Measurements from ENCODE around the gene RDH13.

The RDH13 gene

DNA sequence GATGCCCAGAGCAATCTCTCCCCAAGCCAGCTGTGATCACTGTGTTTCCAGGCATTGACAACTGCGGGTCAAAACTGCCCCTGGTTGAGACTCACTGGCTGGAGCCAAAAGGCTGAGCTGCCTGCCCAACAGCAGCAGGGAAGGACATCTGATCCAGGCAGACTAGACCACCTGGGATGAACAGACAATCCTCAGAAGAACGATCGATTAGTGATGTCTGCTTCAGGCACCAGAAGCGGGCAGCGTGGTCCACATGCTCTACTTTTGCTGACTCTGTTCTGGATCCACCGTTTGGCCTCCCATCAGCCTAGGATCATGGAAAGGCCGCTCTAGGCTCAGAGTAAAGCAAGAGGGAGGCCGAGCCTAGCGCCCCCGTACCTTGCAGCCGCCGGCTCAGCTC, 15.0 kb downstream of the RDH13 start:
- Histone ChIP-seq H3K27me3 (ENCODE audit: insufficient read depth, low read depth, severe bottlenecking) (no peaks in the 10 kb centered on the region), H3K36me3 (peaks cover 38% of the 10 kb centered on the region), H3K27ac (no peak overlapping the region), H3K9me3 (ENCODE audit: severe bottlenecking) (no peaks in the 10 kb centered on the region), H3K4me3 (ENCODE audit: low read depth, low read length) (no peak overlapping the region)
- TF ChIP-seq, protein P1, sequence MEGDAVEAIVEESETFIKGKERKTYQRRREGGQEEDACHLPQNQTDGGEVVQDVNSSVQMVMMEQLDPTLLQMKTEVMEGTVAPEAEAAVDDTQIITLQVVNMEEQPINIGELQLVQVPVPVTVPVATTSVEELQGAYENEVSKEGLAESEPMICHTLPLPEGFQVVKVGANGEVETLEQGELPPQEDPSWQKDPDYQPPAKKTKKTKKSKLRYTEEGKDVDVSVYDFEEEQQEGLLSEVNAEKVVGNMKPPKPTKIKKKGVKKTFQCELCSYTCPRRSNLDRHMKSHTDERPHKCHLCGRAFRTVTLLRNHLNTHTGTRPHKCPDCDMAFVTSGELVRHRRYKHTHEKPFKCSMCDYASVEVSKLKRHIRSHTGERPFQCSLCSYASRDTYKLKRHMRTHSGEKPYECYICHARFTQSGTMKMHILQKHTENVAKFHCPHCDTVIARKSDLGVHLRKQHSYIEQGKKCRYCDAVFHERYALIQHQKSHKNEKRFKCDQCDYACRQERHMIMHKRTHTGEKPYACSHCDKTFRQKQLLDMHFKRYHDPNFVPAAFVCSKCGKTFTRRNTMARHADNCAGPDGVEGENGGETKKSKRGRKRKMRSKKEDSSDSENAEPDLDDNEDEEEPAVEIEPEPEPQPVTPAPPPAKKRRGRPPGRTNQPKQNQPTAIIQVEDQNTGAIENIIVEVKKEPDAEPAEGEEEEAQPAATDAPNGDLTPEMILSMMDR (IDR thresholded peaks at IDR 0.05; ENCODE audit: low read depth, low read length) = no peak
- no peak for DNase-seq

DNA sequence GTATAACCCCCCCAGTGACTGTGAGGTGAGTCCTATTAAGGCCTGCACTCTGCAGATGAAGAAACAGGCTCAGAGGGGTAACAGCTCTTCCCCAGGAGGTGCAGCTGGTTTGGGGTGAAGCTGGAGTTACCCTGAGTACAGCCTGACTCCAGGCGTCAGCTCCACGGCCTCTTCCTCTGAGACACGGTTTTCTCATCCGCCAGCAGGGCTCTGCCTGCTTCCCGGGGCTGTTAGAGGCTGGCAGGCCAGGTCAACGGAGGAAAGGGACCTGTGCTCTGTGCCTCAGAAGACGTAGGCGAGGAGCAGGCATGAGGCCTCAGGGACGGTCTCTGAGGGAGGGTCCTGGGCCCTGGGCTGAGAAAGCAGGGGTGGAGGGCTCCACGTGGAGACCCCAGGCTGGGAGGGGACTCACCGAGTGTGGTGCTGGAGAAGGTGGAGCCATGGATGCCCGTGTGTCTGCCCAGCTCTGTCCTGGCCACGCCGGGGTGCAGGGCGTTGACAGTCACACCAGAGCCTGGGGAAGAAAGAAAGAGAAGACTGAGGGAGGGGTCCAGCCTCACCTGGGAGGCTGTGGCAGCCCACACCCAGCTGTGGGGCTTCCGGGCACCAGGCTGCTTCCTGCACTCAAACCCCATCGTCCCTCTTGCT, 15.8 kb downstream of the RDH13 start:
- Histone ChIP-seq H3K27ac (no peak overlapping the region), H3K4me3 (ENCODE audit: low read depth, low read length) (no peak overlapping the region), H3K9me3 (ENCODE audit: severe bottlenecking) (no peaks in the 10 kb centered on the region), H3K36me3 (peaks cover 38% of the 10 kb centered on the region), H3K27me3 (ENCODE audit: insufficient read depth, low read depth, severe bottlenecking) (no peaks in the 10 kb centered on the region)
- TF ChIP-seq, protein P1 (IDR thresholded peaks at IDR 0.05; ENCODE audit: low read depth, low read length) = no peak
- no peak for DNase-seq

GRCh38 chr19:55044771-55045716, 17.9 kb downstream of the RDH13 start:
- H3K27ac ChIP-seq = no peak overlapping the region
- peaks cover 38% of the 10 kb centered on the region for H3K36me3 ChIP-seq
- H3K4me3 ChIP-seq (ENCODE audit: low read depth, low read length) = no peak overlapping the region
- TF ChIP-seq, protein P1 (IDR thresholded peaks at IDR 0.05; ENCODE audit: low read depth, low read length) = no peak
- H3K27me3 ChIP-seq (ENCODE audit: insufficient read depth, low read depth, severe bottlenecking) = no peaks in the 10 kb centered on the region
- no peaks in the 10 kb centered on the region for H3K9me3 ChIP-seq (ENCODE audit: severe bottlenecking)
- no peak for DNase-seq

DNA sequence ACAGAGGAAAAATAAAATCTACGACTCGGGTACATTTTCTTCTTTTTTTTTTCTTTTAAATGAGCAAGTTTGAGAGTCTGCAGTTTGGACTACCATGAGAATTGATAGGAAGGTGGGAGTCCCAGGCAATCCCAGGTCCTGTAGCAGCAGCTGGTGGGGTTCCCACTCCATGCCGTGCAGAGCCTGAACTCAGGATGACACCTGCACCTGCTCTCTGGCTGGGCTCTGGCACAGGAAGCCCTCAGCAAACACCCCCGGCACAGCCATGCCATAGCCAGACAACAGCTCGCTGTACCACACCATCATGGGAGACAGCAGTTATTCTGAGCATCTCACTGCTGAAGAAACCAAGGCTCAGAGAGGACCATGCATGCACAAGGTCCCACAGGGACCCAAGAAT, 18.7 kb downstream of the RDH13 start:
- no peak for DNase-seq
- H3K27me3 ChIP-seq (ENCODE audit: insufficient read depth, low read depth, severe bottlenecking) = no peaks in the 10 kb centered on the region
- no peak overlapping the region for H3K27ac ChIP-seq
- TF ChIP-seq, protein P1 (IDR thresholded peaks at IDR 0.05; ENCODE audit: low read depth, low read length) = no peak
- no peak overlapping the region for H3K4me3 ChIP-seq (ENCODE audit: low read depth, low read length)
- no peaks in the 10 kb centered on the region for H3K9me3 ChIP-seq (ENCODE audit: severe bottlenecking)
- peaks cover 38% of the 10 kb centered on the region for H3K36me3 ChIP-seq

GRCh38 chr19:55042688-55043087, 20.3 kb downstream of the RDH13 start:
- TF ChIP-seq, protein P1 (IDR thresholded peaks at IDR 0.05; ENCODE audit: low read depth, low read length) = no peak
- no peak for DNase-seq
- Histone ChIP-seq H3K9me3 (ENCODE audit: severe bottlenecking) (no peaks in the 10 kb centered on the region), H3K27me3 (ENCODE audit: insufficient read depth, low read depth, severe bottlenecking) (no peaks in the 10 kb centered on the region), H3K4me3 (ENCODE audit: low read depth, low read length) (no peak overlapping the region), H3K36me3 (peaks cover 25% of the 10 kb centered on the region), H3K27ac (no peak overlapping the region)
